ENCODE measurements around the gene RENBP.

Gene RENBP

GRCh38 chrX:153970357-153971123 lies 26.1 kb upstream of the RENBP start (continued):
- TF ChIP-seq PRDM4 (tag by site-specific recombination; IDR thresholded peaks at IDR 0.05) (peak; percentile 35), ZNF366 (tag by site-specific recombination; conservative IDR thresholded peaks at IDR 0.05) (peak; percentile 96), ZNF639 (tag by site-specific recombination; IDR thresholded peaks at IDR 0.05) (no peak), SP7 (tag by site-specific recombination; IDR thresholded peaks at IDR 0.05) (peak; percentile 43; the same call in 1 of the 2 replicates), ZEB2 (tag by site-specific recombination; IDR thresholded peaks at IDR 0.05) (peak; percentile 92; the same call in 1 of the 2 replicates), PATZ1 (tag by site-specific recombination; IDR thresholded peaks at IDR 0.05) (peak; percentile 79), ZNF596 (tag by site-specific recombination; IDR thresholded peaks at IDR 0.05) (peak; percentile 15; the same call in 1 of the 2 replicates), ZNF791 (tag by site-specific recombination; IDR thresholded peaks at IDR 0.05) (no peak), ZBTB7A (tag by site-specific recombination; IDR thresholded peaks at IDR 0.05; ENCODE audit: low read depth) (peak; percentile 70; the same call in 1 of the 2 replicates), TRIM28 (IDR thresholded peaks at IDR 0.05; ENCODE audit: borderline replicate concordance, low read length) (0 out of 2 replicates have a peak, but pooled peaks have one; percentile 7), OSR2 (tag by site-specific recombination; IDR thresholded peaks at IDR 0.05) (peak; percentile 24; the same call in 1 of the 2 replicates), ZNF16 (tag by site-specific recombination; IDR thresholded peaks at IDR 0.05; ENCODE audit: low read depth) (0 out of 2 replicates have a peak, but pooled peaks have one; percentile 28), ZBTB8A (tag by site-specific recombination; IDR thresholded peaks at IDR 0.05) (peak; percentile 34), ZNF658 (tag by site-specific recombination; IDR thresholded peaks at IDR 0.05) (no peak)

DNA sequence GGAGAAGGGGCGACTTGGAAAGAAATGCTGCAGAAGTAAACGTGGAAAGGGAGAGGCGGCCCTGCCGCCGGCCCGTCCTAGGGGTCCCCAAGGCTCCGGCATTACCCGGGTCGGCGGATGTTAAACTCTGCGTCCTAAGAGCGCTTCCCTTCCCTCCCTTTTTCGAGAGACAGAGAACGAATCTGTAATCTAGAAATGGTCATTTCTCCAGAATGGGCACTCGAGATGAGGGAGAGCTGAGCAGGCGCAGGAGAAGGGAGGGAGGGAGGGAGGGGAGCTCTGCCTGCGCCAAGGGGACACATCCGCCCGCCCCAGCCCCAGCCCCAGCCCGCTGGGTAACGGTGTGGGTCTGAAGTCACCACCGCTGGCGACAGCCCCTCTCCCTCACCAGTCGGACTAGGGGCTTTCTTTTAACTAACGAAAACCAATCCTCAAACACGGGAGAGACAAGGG lies 25.5 kb upstream of the RENBP start:
- CTCF ChIA-PET = interaction anchor here (0.6 to 7.0 kb wide), 6 partner anchors 20 to 54 kb away, joined by 3 to 65 read pairs (median 8); no protein-coding TSS in a partner anchor
- peak overlapping the region; percentile 95 for H3K4me3 ChIP-seq (ENCODE audit: low read depth, low read length)
- TF ChIP-seq ZSCAN30 (tag by site-specific recombination; IDR thresholded peaks at IDR 0.05) = 0 out of 2 replicates have a peak, but pooled peaks have one; percentile 5
- no peak for TF ChIP-seq ZNF155 (tag by site-specific recombination; IDR thresholded peaks at IDR 0.05)
- TF ChIP-seq ZBTB6 (tag by site-specific recombination; IDR thresholded peaks at IDR 0.05) = peak; percentile 80; the same call in 1 of the 2 replicates
- TF ChIP-seq ZNF664 (tag by site-specific recombination; IDR thresholded peaks at IDR 0.05) = no peak
- TF ChIP-seq ZNF701 (tag by site-specific recombination; IDR thresholded peaks at IDR 0.05) = no peak
- TF ChIP-seq, protein P1, sequence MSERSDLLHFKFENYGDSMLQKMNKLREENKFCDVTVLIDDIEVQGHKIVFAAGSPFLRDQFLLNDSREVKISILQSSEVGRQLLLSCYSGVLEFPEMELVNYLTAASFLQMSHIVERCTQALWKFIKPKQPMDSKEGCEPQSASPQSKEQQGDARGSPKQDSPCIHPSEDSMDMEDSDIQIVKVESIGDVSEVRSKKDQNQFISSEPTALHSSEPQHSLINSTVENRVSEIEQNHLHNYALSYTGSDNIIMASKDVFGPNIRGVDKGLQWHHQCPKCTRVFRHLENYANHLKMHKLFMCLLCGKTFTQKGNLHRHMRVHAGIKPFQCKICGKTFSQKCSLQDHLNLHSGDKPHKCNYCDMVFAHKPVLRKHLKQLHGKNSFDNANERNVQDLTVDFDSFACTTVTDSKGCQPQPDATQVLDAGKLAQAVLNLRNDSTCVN (tag by site-specific recombination; optimal IDR thresholded peaks at IDR 0.05) = no peak
- H3K27ac ChIP-seq (ENCODE audit: extremely low read depth, low read depth, low read length) = peak overlapping the region; percentile 77
- H3K4me1 ChIP-seq (ENCODE audit: control insufficient read depth, insufficient read depth, low read length) = peaks cover 10% of the 10 kb centered on the region
- peaks cover 0 to 33% of the 10 kb centered on the region in 2 experiments; a peak in 1 of 3 replicates for H3K36me3 ChIP-seq (ENCODE audit: control insufficient read depth in 2 of 2, insufficient read depth in 1 of 2, low read length in 2 of 2)
- POLR2A ChIA-PET = interaction anchor here (0.6 to 4.6 kb wide), 9 partner anchors 11 to 211 kb away, joined by 3 to 67 read pairs (median 8); no protein-coding TSS in a partner anchor
- no peaks in the 10 kb centered on the region for H3K9me3 ChIP-seq (ENCODE audit: control insufficient read depth, insufficient read depth, low read depth, low read length)
